Activated naive CD4-positive, alpha-beta T cell treated with anti-CD3 and anti-CD28 coated beads, Interleukin-2, amount 50 U/mL, for 24 hours (primary cell): ENCODE results near the gene PRICKLE2.

Source experiments
- H3K27ac Mint-ChIP-seq: one replicate; pipeline ENCODE4 v1.8.0; 2021; ENCODE audit warnings: mild to moderate bottlenecking, mixed read lengths
- H3K27me3 Mint-ChIP-seq: one replicate; pipeline ENCODE4 v1.8.0; 2021; ENCODE audit warnings: mixed read lengths
- H3K36me3 Mint-ChIP-seq: one replicate; pipeline ENCODE4 v1.8.0; 2021; ENCODE audit warnings: mixed read lengths
- H3K4me1 Mint-ChIP-seq: one replicate; pipeline ENCODE4 v1.8.0; 2021; ENCODE audit warnings: mixed read lengths
- H3K4me3 Mint-ChIP-seq: one replicate; pipeline ENCODE4 v1.8.0; 2021; ENCODE audit warnings: mild to moderate bottlenecking, mixed read lengths
- H3K9me3 Mint-ChIP-seq: one replicate; pipeline ENCODE4 v1.8.0; 2021; ENCODE audit warnings: mixed read lengths

Gene PRICKLE2

GRCh38 chr3:64215103-64215502, 10.2 kb downstream of the PRICKLE2 start:
- Mint-ChIP-seq H3K27ac (no peak overlapping the region), H3K4me1 (no peaks in the 10 kb centered on the region), H3K9me3 (no peaks in the 10 kb centered on the region), H3K4me3 (no peak overlapping the region), H3K27me3 (peaks cover 7% of the 10 kb centered on the region), H3K36me3 (no peaks in the 10 kb centered on the region)

GRCh38 chr3:64214381-64215018, 10.8 kb downstream of the PRICKLE2 start:
- no peaks in the 10 kb centered on the region for H3K9me3 Mint-ChIP-seq

DNA sequence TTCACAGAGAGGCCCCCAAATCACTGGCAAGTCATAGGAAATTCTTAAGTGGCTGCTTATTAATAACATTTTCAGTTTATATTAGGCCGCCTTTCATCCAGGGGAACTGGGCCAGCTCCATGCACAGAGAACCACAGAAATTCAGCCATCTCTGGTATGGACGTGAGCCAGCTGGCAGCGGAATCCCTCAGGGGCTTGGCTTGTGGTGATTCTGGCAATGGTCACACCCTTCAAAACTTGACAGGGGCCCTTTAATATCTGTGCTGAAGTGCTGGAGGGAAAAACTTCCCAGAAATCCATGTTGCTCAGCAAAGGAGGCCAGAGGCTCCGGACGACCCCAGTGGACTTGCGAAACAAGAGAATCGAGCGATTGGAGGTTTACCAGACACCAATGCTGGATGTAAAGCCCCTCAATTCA, 11.3 kb downstream of the PRICKLE2 start:
- H3K9me3 Mint-ChIP-seq = no peaks in the 10 kb centered on the region
- no peaks in the 10 kb centered on the region for H3K4me1 Mint-ChIP-seq
- H3K27ac Mint-ChIP-seq = no peak overlapping the region
- no peak overlapping the region for H3K4me3 Mint-ChIP-seq
- H3K27me3 Mint-ChIP-seq = peaks cover 7% of the 10 kb centered on the region
- H3K36me3 Mint-ChIP-seq = no peaks in the 10 kb centered on the region

More at GRCh38 chr3:64214381-64215018, 10.8 kb downstream of the PRICKLE2 start:
- H3K4me3 Mint-ChIP-seq = no peak overlapping the region
- H3K27ac Mint-ChIP-seq = no peak overlapping the region
- no peaks in the 10 kb centered on the region for H3K4me1 Mint-ChIP-seq
- no peaks in the 10 kb centered on the region for H3K36me3 Mint-ChIP-seq
- peaks cover 7% of the 10 kb centered on the region for H3K27me3 Mint-ChIP-seq

DNA sequence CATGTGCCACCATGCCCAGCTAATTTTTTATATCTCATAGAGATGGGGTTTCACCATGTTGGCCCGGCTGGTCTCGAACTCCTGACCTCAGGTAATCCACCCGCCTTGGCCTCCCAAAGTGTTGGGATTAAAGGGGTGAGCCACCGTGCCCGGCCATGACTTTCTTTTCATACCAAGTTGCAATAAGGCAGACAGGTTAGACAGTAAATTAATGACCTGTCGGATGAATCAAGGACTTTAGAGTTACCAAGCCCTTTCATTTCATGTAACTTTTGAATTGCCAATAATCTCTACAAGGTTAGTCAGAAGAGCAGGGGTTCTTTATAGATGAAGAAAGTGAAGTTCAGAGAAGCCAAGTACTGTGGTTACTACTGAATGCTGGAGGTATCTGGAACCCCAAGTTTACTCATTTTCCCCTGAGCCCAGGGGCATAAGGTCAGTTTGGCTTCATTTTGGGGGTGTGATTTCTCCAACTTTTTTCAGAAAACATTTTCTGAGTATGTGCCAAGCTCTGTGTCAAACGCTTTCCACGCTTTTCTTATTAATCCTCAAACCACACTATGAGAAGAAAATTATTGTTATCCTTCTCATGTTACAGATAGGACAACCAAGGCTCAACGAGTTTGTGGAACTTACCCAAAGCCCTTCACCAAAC, 11.9 kb downstream of the PRICKLE2 start:
- no peaks in the 10 kb centered on the region for H3K36me3 Mint-ChIP-seq
- peaks cover 7% of the 10 kb centered on the region for H3K27me3 Mint-ChIP-seq
- H3K9me3 Mint-ChIP-seq = no peaks in the 10 kb centered on the region
- no peak overlapping the region for H3K27ac Mint-ChIP-seq
- H3K4me3 Mint-ChIP-seq = no peak overlapping the region
- H3K4me1 Mint-ChIP-seq = no peaks in the 10 kb centered on the region

GRCh38 chr3:64209866-64210621, 15.2 kb downstream of the PRICKLE2 start:
- Mint-ChIP-seq H3K4me1 (no peaks in the 10 kb centered on the region), H3K27me3 (peaks cover 5% of the 10 kb centered on the region), H3K27ac (no peak overlapping the region), H3K4me3 (no peak overlapping the region), H3K9me3 (no peaks in the 10 kb centered on the region), H3K36me3 (no peaks in the 10 kb centered on the region)

DNA sequence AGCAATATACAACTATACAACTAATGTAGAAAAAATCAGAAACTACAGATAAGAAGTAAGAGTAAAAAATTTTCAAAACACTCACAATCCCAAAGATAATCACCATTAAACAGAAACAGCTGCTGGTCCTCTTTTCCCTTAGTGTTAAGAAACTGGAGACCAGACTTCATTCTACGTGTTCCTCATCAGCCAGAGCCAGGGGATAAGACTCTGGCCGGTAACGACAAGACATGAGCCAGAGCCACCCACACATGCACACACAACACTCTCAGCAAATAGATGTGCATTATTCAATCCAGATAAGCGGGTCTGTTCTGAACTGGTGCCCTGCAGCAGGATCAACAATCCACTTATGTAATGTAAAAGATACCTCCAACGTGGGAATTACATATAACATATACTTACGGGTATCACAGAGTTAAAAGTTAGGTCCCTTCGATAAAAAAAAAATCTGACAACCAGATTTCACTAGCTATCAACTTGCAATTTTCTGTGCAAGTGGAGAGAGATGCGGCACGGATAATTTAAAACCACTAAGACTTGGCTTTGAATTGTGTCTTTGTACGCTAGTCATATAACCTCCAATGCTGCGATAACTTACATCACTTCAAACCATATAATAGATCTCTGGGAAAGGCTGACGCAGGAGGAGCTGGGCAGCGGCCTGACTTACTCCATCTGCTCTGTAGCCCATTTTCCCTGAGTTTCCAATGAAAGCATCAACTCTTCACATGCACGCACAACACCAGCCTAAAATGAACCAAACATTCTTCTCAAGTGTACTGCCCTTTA, 17.8 kb downstream of the PRICKLE2 start:
- Mint-ChIP-seq H3K36me3 (no peaks in the 10 kb centered on the region), H3K27ac (no peak overlapping the region), H3K4me1 (no peaks in the 10 kb centered on the region), H3K4me3 (no peak overlapping the region), H3K27me3 (peaks cover 8% of the 10 kb centered on the region), H3K9me3 (no peaks in the 10 kb centered on the region)

DNA sequence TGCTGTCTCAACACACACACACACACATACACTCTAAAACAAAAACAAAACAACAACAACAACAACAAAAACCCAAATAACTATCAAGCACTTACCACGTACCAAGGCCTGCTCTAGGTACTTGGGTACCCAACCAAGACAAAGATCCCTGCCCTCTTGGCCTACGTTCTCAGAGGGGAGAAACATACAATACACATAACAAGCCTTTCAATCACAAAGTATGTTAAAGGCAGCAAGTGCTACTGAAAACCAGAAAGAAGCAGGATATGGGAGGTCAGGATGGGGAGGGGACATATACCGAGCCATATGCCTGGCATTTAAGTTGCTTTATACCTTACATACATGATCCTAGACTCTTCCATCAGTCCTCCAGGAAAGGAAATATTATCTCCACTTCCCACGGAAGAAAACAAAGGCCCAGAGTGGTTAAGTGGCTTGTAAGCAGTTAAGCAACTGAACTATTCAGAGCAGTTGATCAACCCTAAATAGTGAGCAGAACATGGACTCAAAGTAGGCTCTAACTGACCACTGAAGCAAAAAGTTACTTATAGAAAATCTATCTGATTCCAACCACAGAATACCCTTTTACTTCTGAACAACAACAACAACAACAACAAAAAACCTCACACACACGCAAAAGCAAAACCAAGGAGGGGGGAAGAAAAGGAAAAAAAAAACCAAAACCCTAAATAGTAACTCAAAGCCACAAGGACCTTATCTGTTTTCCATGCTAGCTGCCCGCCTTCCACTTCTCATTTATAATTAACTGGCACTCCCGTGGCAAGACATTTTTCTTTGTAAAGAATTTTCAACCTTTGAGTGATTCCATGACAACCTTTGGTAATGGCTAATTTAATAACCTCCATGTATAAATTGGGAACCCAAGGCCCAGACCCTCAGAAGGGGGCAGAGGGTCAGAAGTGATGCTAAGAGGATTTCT, 21.0 kb downstream of the PRICKLE2 start:
- Mint-ChIP-seq H3K9me3 (no peaks in the 10 kb centered on the region), H3K27me3 (peaks cover 10% of the 10 kb centered on the region), H3K27ac (no peak overlapping the region), H3K36me3 (no peaks in the 10 kb centered on the region), H3K4me1 (no peaks in the 10 kb centered on the region), H3K4me3 (no peak overlapping the region)

GRCh38 chr3:64203216-64203615, 22.1 kb downstream of the PRICKLE2 start:
- H3K27me3 Mint-ChIP-seq = peaks cover 10% of the 10 kb centered on the region
- H3K27ac Mint-ChIP-seq = no peak overlapping the region
- H3K4me1 Mint-ChIP-seq = no peaks in the 10 kb centered on the region
- H3K36me3 Mint-ChIP-seq = no peaks in the 10 kb centered on the region
- H3K9me3 Mint-ChIP-seq = no peaks in the 10 kb centered on the region
- H3K4me3 Mint-ChIP-seq = no peak overlapping the region

DNA sequence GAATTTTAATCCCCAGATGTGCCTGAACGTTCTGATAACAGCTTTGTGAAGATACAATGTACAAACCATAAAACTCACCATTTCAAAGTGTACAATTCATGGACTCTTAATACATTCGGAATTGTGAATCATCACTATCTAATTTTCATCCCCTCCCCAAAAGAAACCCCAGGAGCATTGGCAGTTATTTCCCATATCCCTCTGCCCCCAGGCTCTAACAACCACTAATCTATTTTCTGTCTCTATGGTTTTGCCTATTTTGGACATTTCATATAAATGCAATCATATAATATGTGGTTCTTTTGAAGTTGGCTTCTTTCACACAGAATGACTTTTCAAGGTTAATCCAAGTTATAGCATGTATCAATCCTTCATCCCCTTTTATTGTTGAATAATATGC, 25.3 kb downstream of the PRICKLE2 start:
- Mint-ChIP-seq H3K27ac (no peak overlapping the region), H3K9me3 (peaks cover 6% of the 10 kb centered on the region), H3K36me3 (no peaks in the 10 kb centered on the region), H3K4me3 (no peak overlapping the region), H3K4me1 (no peaks in the 10 kb centered on the region), H3K27me3 (peaks cover 10% of the 10 kb centered on the region)

GRCh38 chr3:64196236-64196929, 28.9 kb downstream of the PRICKLE2 start:
- Mint-ChIP-seq H3K27ac (no peak overlapping the region), H3K4me1 (no peaks in the 10 kb centered on the region), H3K36me3 (no peaks in the 10 kb centered on the region), H3K27me3 (peaks cover 3% of the 10 kb centered on the region), H3K9me3 (peaks cover 10% of the 10 kb centered on the region), H3K4me3 (no peak overlapping the region)

GRCh38 chr3:64195789-64196188, 29.5 kb downstream of the PRICKLE2 start:
- H3K27ac Mint-ChIP-seq = no peak overlapping the region
- H3K27me3 Mint-ChIP-seq = peaks cover 5% of the 10 kb centered on the region
- H3K4me1 Mint-ChIP-seq = no peaks in the 10 kb centered on the region
- H3K9me3 Mint-ChIP-seq = peaks cover 10% of the 10 kb centered on the region
- no peaks in the 10 kb centered on the region for H3K36me3 Mint-ChIP-seq
- H3K4me3 Mint-ChIP-seq = no peak overlapping the region

DNA sequence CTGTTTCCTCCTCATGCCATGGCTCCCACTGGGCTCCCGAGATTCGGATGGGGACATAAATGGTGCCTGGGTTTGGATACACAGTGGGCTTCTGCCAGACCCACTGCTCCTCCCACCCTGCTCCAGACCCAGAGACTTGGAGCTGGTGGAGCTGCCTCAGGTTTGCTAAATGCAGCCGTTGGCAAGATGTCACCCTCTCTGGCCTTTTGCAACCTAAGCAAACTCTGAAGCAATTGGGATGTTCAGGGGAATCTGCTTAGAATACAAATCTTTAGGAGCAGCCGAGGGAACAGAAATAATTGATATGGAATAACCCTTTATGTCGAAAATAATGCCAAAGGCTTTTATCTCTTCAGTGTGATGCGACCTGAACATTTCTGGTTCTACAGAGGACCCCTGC, 33.4 kb downstream of the PRICKLE2 start:
- Mint-ChIP-seq H3K27me3 (peaks cover 5% of the 10 kb centered on the region), H3K36me3 (no peaks in the 10 kb centered on the region), H3K27ac (no peak overlapping the region), H3K9me3 (peaks cover 5% of the 10 kb centered on the region), H3K4me1 (no peaks in the 10 kb centered on the region), H3K4me3 (no peak overlapping the region)

DNA sequence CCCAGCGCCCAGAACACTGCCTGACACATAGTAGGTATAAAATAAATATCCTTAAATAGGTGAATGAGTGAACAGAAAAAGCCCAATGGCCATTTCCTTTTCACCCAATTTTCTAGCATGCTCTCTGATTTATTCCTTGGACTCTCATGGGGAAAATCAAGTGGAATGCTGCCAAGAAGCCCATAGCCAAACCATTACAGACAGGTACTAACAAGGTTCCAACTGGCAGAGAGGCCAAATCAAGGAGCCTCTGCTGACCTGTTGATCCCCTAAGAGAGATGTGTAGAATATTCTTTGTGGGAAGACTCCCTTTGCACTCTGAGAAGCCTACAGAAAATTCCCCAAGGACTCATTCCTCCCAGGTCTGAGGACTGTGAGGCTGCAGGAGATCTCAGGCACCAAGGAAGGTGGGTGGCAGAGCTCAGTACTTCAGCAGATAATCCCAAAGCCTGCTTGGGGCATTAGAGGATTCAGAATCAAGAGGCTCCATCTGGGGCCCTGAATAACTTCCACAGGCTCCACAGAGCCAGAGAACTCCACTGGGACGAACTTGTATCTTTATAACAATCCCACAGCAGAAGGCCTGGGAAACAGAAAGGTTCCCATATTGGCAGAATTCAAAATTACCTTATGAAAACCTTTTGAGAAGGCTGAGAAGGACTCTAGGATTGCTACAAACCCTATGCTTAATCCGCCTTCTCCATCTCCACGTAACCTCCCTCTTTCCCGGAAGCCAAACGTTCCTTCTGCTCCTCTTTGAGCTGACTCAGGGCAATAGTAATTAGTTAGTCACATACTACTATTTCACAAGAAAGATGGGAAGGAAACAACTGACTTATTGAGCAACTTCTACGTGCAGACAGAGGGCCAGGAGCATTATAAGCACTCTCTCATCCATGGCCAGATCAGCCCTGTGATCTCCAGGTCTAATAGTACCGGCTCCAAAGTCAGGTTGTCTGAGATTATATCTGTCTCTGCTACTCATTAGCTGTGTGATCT, 34.5 kb downstream of the PRICKLE2 start:
- H3K27me3 Mint-ChIP-seq = peaks cover 5% of the 10 kb centered on the region
- peaks cover 5% of the 10 kb centered on the region for H3K9me3 Mint-ChIP-seq
- H3K27ac Mint-ChIP-seq = no peak overlapping the region
- no peaks in the 10 kb centered on the region for H3K4me1 Mint-ChIP-seq
- H3K36me3 Mint-ChIP-seq = no peaks in the 10 kb centered on the region
- H3K4me3 Mint-ChIP-seq = no peak overlapping the region
